Mucosa of rectum (tissue), 2 donors: ENCODE measurements around the gene MEX3B.
"Not testable (repeated sequence)": the region's sequence is repeated elsewhere in the genome, so short reads cannot be mapped to it uniquely, and the experiment has no call there.

Source experiments
- H3K27ac ChIP-seq, 2 donors: one replicate each; pipeline ENCODE4 v1.7.0; 2013; ENCODE audit warnings: inconsistent platforms in 2 of 2, low read depth in 2 of 2, low read length in 2 of 2
- H3K27me3 ChIP-seq, 2 donors: one replicate each; pipeline ENCODE4 v1.7.0; 2013; ENCODE audit warnings: low read length in 2 of 2; ENCODE audit not compliant: control insufficient read depth in 2 of 2, insufficient read depth in 2 of 2
- H3K36me3 ChIP-seq, 2 donors: one replicate each; pipeline ENCODE4 v1.7.0; 2013; ENCODE audit warnings: low read length in 2 of 2; ENCODE audit not compliant: control insufficient read depth in 2 of 2, insufficient read depth in 2 of 2
- H3K4me1 ChIP-seq, 2 donors: one replicate each; pipeline ENCODE4 v1.7.0; 2013; ENCODE audit warnings: low read length in 2 of 2, mild to moderate bottlenecking in 1 of 2; ENCODE audit not compliant: control insufficient read depth in 2 of 2, insufficient read depth in 2 of 2
- H3K4me3 ChIP-seq, 2 donors: one replicate each; pipeline ENCODE4 v1.7.0; 2013; ENCODE audit warnings: low read length in 2 of 2
- H3K9ac ChIP-seq, 2 donors: one replicate each; pipeline ENCODE4 v1.7.0; 2013; ENCODE audit warnings: low read length in 2 of 2, low read depth in 1 of 2, mild to moderate bottlenecking in 1 of 2
- H3K9me3 ChIP-seq, 2 donors: one replicate each; pipeline ENCODE4 v1.7.0; 2013; ENCODE audit warnings: low read length in 2 of 2; ENCODE audit not compliant: control insufficient read depth in 2 of 2
- donor health status: healthy.
- donor health status: Normal muscosa, but diverticular disease.

The MEX3B gene

GRCh38 chr15:82014989-82015388 lies 30.8 kb downstream of the MEX3B start:
- no peak overlapping the region for H3K4me3 ChIP-seq
- peaks cover 0 to 5% of the 10 kb centered on the region in 2 donors for H3K27me3 ChIP-seq
- H3K36me3 ChIP-seq, result no peaks in the 10 kb centered on the region
- no peaks in the 10 kb centered on the region for H3K4me1 ChIP-seq
- no peak overlapping the region for H3K27ac ChIP-seq
- no peak overlapping the region for H3K9ac ChIP-seq
- no peaks in the 10 kb centered on the region for H3K9me3 ChIP-seq

DNA sequence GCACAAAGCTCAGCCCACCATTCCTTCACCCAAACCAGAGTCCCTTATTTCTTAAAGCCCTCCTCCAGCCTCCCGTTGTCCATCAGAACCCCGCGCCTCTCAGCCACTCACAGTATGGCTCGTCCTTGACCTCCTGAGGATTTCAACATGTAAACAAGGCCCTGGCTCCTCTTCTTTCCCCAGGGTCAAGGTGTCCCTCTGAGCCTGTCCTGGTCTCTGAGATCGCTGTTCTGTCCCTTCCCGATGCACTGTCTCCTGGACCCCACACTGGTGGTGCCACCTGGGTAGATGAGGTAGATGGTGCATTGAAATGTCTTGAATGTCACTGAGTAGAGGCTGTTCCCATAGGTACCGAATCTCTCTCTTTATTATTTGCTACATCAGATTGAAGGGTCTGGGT lies 32.9 kb downstream of the MEX3B start:
- Histone ChIP-seq H3K9ac (no peak overlapping the region), H3K36me3 (no peaks in the 10 kb centered on the region), H3K9me3 (no peaks in the 10 kb centered on the region), H3K4me3 (no peak overlapping the region), H3K27me3 (no peaks in the 10 kb centered on the region), H3K27ac (no peak overlapping the region), H3K4me1 (no peaks in the 10 kb centered on the region)

GRCh38 chr15:82005239-82005638 lies 40.6 kb downstream of the MEX3B start:
- Histone ChIP-seq H3K4me3 (no peak overlapping the region), H3K27ac (no peak overlapping the region), H3K9ac (no peak overlapping the region), H3K9me3 (no peaks in the 10 kb centered on the region), H3K27me3 (no peaks in the 10 kb centered on the region), H3K36me3 (no peaks in the 10 kb centered on the region), H3K4me1 (no peaks in the 10 kb centered on the region)

GRCh38 chr15:82003916-82004315 lies 41.9 kb downstream of the MEX3B start:
- Histone ChIP-seq H3K9me3 (no peaks in the 10 kb centered on the region), H3K4me1 (no peaks in the 10 kb centered on the region), H3K36me3 (no peaks in the 10 kb centered on the region)

GRCh38 chr15:81995081-81995480 lies 50.7 kb downstream of the MEX3B start:
- H3K27ac ChIP-seq, H3K4me3 ChIP-seq, H3K9me3 ChIP-seq, H3K36me3 ChIP-seq, H3K4me1 ChIP-seq, H3K9ac ChIP-seq, H3K27me3 ChIP-seq: not testable (repeated sequence)

More at GRCh38 chr15:82003916-82004315, 41.9 kb downstream of the MEX3B start:
- H3K27ac ChIP-seq, result no peak overlapping the region
- no peak overlapping the region for H3K9ac ChIP-seq
- H3K27me3 ChIP-seq, result no peaks in the 10 kb centered on the region
- no peak overlapping the region for H3K4me3 ChIP-seq

- no peaks in the 10 kb centered on the region for H3K27me3 ChIP-seq
- peaks cover 3 to 5% of the 10 kb centered on the region in 2 donors for H3K9me3 ChIP-seq
- no peak overlapping the region for H3K9ac ChIP-seq
- no peaks in the 10 kb centered on the region for H3K4me1 ChIP-seq
- H3K4me3 ChIP-seq, result no peak overlapping the region
- no peaks in the 10 kb centered on the region for H3K36me3 ChIP-seq
- no peak overlapping the region for H3K27ac ChIP-seq
These were observed 53.3 kb downstream of the MEX3B start for GRCh38 chr15:81992523-81992922.
